BLaER1 treated with 17β-estradiol and CSF1 and Interleukin-3, amounts not matched to agents 10 nM and 100 nM (cell line): ENCODE measurements around the gene PPM1G.
"Not testable (repeated sequence)": the region's sequence is repeated elsewhere in the genome, so short reads cannot be mapped to it uniquely, and the experiment has no call there.

Experiments used
- H3K27ac ChIP-seq, 11 experiments: shearing (Covaris generic); formaldehyde crosslinking; 2 replicates each; pipeline ENCODE4 v1.8.1; 2022
- H3K27me3 ChIP-seq, 11 experiments: shearing (Covaris generic); formaldehyde crosslinking; 2 replicates each; pipeline ENCODE4 v1.8.1; 2022
- H3K36me3 ChIP-seq, 11 experiments: shearing (Covaris generic); formaldehyde crosslinking; 2 replicates each; pipeline ENCODE4 v1.8.1; 2022
- H3K4me1 ChIP-seq, 10 experiments: shearing (Covaris generic); formaldehyde crosslinking; 2 replicates each; pipeline ENCODE4 v1.8.1; 2022
- H3K4me2 ChIP-seq, 11 experiments: shearing (Covaris generic); formaldehyde crosslinking; 2 replicates each; pipeline ENCODE4 v1.8.1; 2022
- H3K4me3 ChIP-seq, 10 experiments: shearing (Covaris generic); formaldehyde crosslinking; 2 replicates each; pipeline ENCODE4 v1.8.1; 2022
- H3K9ac ChIP-seq, 11 experiments: shearing (Covaris generic); formaldehyde crosslinking; 2 replicates each; pipeline ENCODE4 v1.8.1; 2022
- H3K9me3 ChIP-seq, 11 experiments: shearing (Covaris generic); formaldehyde crosslinking; replicated peaks in 1 of 11; 2 replicates each; pipeline ENCODE4 v1.8.1; 2022
- H4K20me1 ChIP-seq, 11 experiments: shearing (Covaris generic); formaldehyde crosslinking; 2 replicates each; pipeline ENCODE4 v1.8.1; 2022
- Cebpa-rat ChIP-seq, 11 experiments: shearing (Covaris generic); IDR thresholded peaks; 2 replicates each; pipeline ENCODE4 v1.8.1; 2022

Gene PPM1G

GRCh38 chr2:27356056-27356381 lies 53.4 kb downstream of the PPM1G start:
- no peaks in the 10 kb centered on the region for H3K27me3 ChIP-seq
- H3K4me2 ChIP-seq = peak overlapping the region; percentile 81 to 97 (median 93)
- H3K4me1 ChIP-seq = peaks cover 34 to 42% (median 39%) of the 10 kb centered on the region in 10 experiments
- H3K36me3 ChIP-seq = peaks cover 0 to 35% (median 14%) of the 10 kb centered on the region in 11 experiments; a peak in 12 of 22 replicates
- H3K27ac ChIP-seq = peak overlapping the region; percentile 70 to 99 (median 91)
- no peaks in the 10 kb centered on the region; a peak in 2 of 22 replicates for H3K9me3 ChIP-seq
- TF ChIP-seq Cebpa-rat (IDR thresholded peaks at IDR 0.05) = no peak
- peak overlapping the region; percentile 74 to 90 (median 80) for H3K4me3 ChIP-seq
- peaks cover 13 to 39% (median 24%) of the 10 kb centered on the region in 11 experiments; a peak in 20 of 22 replicates for H4K20me1 ChIP-seq
- peak overlapping the region; percentile 84 to 99 (median 92) for H3K9ac ChIP-seq

- Histone ChIP-seq H3K27me3 (no peaks in the 10 kb centered on the region), H3K4me3 (no peak overlapping the region), H3K9ac (peak overlapping the region in 2 of 11 experiments; percentile 6 to 31; a peak in 2 of 22 replicates), H3K36me3 (peaks cover 6 to 50% (median 18%) of the 10 kb centered on the region in 11 experiments; a peak in 19 of 22 replicates), H3K27ac (peak overlapping the region in 2 of 11 experiments; percentile 1 to 20; a peak in 2 of 22 replicates), H3K4me1 (peaks cover 34 to 42% (median 39%) of the 10 kb centered on the region in 10 experiments), H3K9me3 (no peaks in the 10 kb centered on the region; a peak in 2 of 22 replicates), H3K4me2 (peak overlapping the region; percentile 19 to 97 (median 89); a peak in 20 of 22 replicates), H4K20me1 (peaks cover 24 to 54% (median 35%) of the 10 kb centered on the region in 11 experiments; a peak in 20 of 22 replicates)
- TF ChIP-seq Cebpa-rat (IDR thresholded peaks at IDR 0.05) = no peak
These were observed 54.8 kb downstream of the PPM1G start for GRCh38 chr2:27354597-27354927.

GRCh38 chr2:27353762-27354596 lies 55.4 kb downstream of the PPM1G start:
- H4K20me1 ChIP-seq = peaks cover 24 to 59% (median 36%) of the 10 kb centered on the region in 11 experiments; a peak in 20 of 22 replicates
- H3K27me3 ChIP-seq = no peaks in the 10 kb centered on the region
- peak overlapping the region in 2 of 11 experiments; percentile 1 to 20; a peak in 2 of 22 replicates for H3K27ac ChIP-seq
- H3K9me3 ChIP-seq = no peaks in the 10 kb centered on the region; a peak in 2 of 22 replicates
- H3K36me3 ChIP-seq = peaks cover 6 to 56% (median 23%) of the 10 kb centered on the region in 11 experiments; a peak in 19 of 22 replicates
- H3K4me3 ChIP-seq = no peak overlapping the region
- H3K4me1 ChIP-seq = peaks cover 34 to 42% (median 39%) of the 10 kb centered on the region in 10 experiments
- no peak for TF ChIP-seq Cebpa-rat (IDR thresholded peaks at IDR 0.05)
- peak overlapping the region; percentile 19 to 97 (median 89); a peak in 20 of 22 replicates for H3K4me2 ChIP-seq
- peak overlapping the region in 3 of 11 experiments; percentile 6 to 31 (median 14); a peak in 3 of 22 replicates for H3K9ac ChIP-seq

- H3K4me1 ChIP-seq = peaks cover 31 to 40% (median 36%) of the 10 kb centered on the region in 10 experiments
- H3K27ac ChIP-seq = 0 out of 22 replicates have a peak overlapping the region, but pooled peaks of 1 of the 11 experiments have one; percentile 20
- peaks cover 28 to 63% (median 40%) of the 10 kb centered on the region in 11 experiments; a peak in 20 of 22 replicates for H4K20me1 ChIP-seq
- H3K4me3 ChIP-seq, H3K9ac ChIP-seq, H3K27me3 ChIP-seq, H3K9me3 ChIP-seq: not testable (repeated sequence)
- H3K4me2 ChIP-seq = peak overlapping the region in 9 of 11 experiments; percentile 3 to 97 (median 89); a peak in 8 of 22 replicates
- peaks cover 6 to 58% (median 25%) of the 10 kb centered on the region in 11 experiments; a peak in 19 of 22 replicates for H3K36me3 ChIP-seq
These were observed 56.0 kb downstream of the PPM1G start for GRCh38 chr2:27353386-27353761.

- TF ChIP-seq Cebpa-rat (IDR thresholded peaks at IDR 0.05) = no peak
These were observed 57.4 kb downstream of the PPM1G start for GRCh38 chr2:27351802-27352598.

GRCh38 chr2:27350106-27350693 lies 59.2 kb downstream of the PPM1G start:
- H3K4me3 ChIP-seq = no peak overlapping the region
- peaks cover 53 to 95% (median 71%) of the 10 kb centered on the region in 11 experiments; a peak in 21 of 22 replicates for H4K20me1 ChIP-seq
- no peak overlapping the region; a peak in 1 of 22 replicates for H3K9ac ChIP-seq
- no peaks in the 10 kb centered on the region for H3K27me3 ChIP-seq
- no peak overlapping the region for H3K4me2 ChIP-seq
- peaks cover 19 to 25% (median 23%) of the 10 kb centered on the region in 10 experiments for H3K4me1 ChIP-seq
- H3K9me3 ChIP-seq = no peaks in the 10 kb centered on the region
- no peak overlapping the region for H3K27ac ChIP-seq
- TF ChIP-seq Cebpa-rat (IDR thresholded peaks at IDR 0.05) = no peak
- H3K36me3 ChIP-seq = peaks cover 11 to 83% (median 45%) of the 10 kb centered on the region in 11 experiments

More at GRCh38 chr2:27351802-27352598, 57.4 kb downstream of the PPM1G start:
- Histone ChIP-seq H3K27ac (no peak overlapping the region), H3K36me3 (peaks cover 11 to 67% (median 37%) of the 10 kb centered on the region in 11 experiments), H3K9me3 (no peaks in the 10 kb centered on the region), H3K4me1 (peaks cover 23 to 30% (median 27%) of the 10 kb centered on the region in 10 experiments), H3K4me2 (no peak overlapping the region), H3K27me3 (no peaks in the 10 kb centered on the region), H3K4me3 (no peak overlapping the region), H4K20me1 (peaks cover 37 to 77% (median 53%) of the 10 kb centered on the region in 11 experiments; a peak in 21 of 22 replicates), H3K9ac (no peak overlapping the region; a peak in 1 of 22 replicates)

GRCh38 chr2:27347641-27348040 lies 61.8 kb downstream of the PPM1G start:
- peaks cover 78 to 97% (median 87%) of the 10 kb centered on the region in 11 experiments; a peak in 21 of 22 replicates for H4K20me1 ChIP-seq
- no peaks in the 10 kb centered on the region for H3K27me3 ChIP-seq
- no peak overlapping the region for H3K4me2 ChIP-seq
- no peak for TF ChIP-seq Cebpa-rat (IDR thresholded peaks at IDR 0.05)
- peaks cover 23 to 90% (median 68%) of the 10 kb centered on the region in 11 experiments for H3K36me3 ChIP-seq
- no peak overlapping the region for H3K27ac ChIP-seq
- no peak overlapping the region for H3K9ac ChIP-seq
- peaks cover 0 to 5% (median 0%) of the 10 kb centered on the region in 10 experiments; a peak in 1 of 20 replicates for H3K4me1 ChIP-seq
- no peaks in the 10 kb centered on the region for H3K9me3 ChIP-seq
- H3K4me3 ChIP-seq = no peak overlapping the region

- no peak overlapping the region for H3K27ac ChIP-seq
- no peaks in the 10 kb centered on the region for H3K27me3 ChIP-seq
- H3K4me2 ChIP-seq = no peak overlapping the region
- H3K36me3 ChIP-seq = peaks cover 99 to 100% (median 100%) of the 10 kb centered on the region in 11 experiments
- no peaks in the 10 kb centered on the region for H3K4me1 ChIP-seq
- H4K20me1 ChIP-seq = peaks cover 0 to 11% (median 0%) of the 10 kb centered on the region in 11 experiments; a peak in 3 of 22 replicates
- no peak overlapping the region for H3K9ac ChIP-seq
- TF ChIP-seq Cebpa-rat (IDR thresholded peaks at IDR 0.05) = no peak
- H3K9me3 ChIP-seq = no peaks in the 10 kb centered on the region
- no peak overlapping the region for H3K4me3 ChIP-seq
These were observed 73.2 kb downstream of the PPM1G start for GRCh38 chr2:27336173-27336572.
